ENCODE measurements around the gene B3GALT5. TPM values are rescaled to one million over a fixed set of nuclear protein-coding genes. Genes with fewer than 3 reads are reported as not detected.

B3GALT5 gene
- total RNA-seq, 1 donor = 0.18 TPM

DNA sequence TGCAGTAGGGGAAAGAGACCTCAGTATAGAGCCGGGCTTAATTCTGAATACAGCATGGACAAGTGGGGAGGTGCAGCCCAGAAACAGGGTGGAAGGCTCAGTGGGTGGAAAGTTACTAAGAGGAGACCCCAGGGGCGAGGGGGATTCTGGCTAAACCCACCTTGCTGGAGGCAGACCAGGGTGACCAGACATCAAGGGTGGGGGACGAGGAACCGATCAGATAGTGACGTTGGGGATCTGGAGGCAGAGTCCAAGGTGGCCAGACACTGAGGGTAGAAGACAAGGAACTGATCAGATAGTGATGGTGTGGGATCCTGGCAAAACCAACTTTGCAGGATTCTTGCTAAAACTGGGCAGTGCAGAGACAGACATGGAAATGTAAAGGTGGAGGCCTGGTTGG lies 36.8 kb downstream of the B3GALT5 start:
- H3K4me3 ChIP-seq (ENCODE audit: low read depth, low read length) = no peak overlapping the region
- no peak for DNase-seq (ENCODE audit: low read depth)
- TF ChIP-seq, protein P1, sequence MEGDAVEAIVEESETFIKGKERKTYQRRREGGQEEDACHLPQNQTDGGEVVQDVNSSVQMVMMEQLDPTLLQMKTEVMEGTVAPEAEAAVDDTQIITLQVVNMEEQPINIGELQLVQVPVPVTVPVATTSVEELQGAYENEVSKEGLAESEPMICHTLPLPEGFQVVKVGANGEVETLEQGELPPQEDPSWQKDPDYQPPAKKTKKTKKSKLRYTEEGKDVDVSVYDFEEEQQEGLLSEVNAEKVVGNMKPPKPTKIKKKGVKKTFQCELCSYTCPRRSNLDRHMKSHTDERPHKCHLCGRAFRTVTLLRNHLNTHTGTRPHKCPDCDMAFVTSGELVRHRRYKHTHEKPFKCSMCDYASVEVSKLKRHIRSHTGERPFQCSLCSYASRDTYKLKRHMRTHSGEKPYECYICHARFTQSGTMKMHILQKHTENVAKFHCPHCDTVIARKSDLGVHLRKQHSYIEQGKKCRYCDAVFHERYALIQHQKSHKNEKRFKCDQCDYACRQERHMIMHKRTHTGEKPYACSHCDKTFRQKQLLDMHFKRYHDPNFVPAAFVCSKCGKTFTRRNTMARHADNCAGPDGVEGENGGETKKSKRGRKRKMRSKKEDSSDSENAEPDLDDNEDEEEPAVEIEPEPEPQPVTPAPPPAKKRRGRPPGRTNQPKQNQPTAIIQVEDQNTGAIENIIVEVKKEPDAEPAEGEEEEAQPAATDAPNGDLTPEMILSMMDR (IDR thresholded peaks at IDR 0.05; ENCODE audit: insufficient read depth, low read length) = no peak

DNA sequence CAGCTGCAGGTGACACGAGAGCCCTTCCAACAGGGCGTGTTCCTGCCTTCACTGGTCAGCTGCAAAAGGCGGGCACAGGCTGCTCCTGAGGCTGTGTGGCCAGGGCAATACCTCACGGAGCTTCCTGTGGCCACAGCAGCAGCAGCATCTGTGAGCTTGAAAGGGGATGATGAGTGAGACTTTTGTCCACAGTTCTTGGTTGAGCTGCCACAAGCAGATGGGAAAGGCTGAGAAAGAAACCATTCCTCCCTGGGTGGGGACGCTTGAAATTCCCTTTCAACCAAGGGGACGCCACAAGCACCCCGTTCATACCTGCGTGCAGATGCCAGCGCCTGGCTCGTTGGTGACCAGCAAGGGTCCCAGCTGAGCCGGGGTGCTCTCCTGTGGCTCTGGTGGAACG lies 37.6 kb downstream of the B3GALT5 start:
- TF ChIP-seq, protein P1 (IDR thresholded peaks at IDR 0.05; ENCODE audit: insufficient read depth, low read length) = no peak
- no peak for DNase-seq (ENCODE audit: low read depth)

DNA sequence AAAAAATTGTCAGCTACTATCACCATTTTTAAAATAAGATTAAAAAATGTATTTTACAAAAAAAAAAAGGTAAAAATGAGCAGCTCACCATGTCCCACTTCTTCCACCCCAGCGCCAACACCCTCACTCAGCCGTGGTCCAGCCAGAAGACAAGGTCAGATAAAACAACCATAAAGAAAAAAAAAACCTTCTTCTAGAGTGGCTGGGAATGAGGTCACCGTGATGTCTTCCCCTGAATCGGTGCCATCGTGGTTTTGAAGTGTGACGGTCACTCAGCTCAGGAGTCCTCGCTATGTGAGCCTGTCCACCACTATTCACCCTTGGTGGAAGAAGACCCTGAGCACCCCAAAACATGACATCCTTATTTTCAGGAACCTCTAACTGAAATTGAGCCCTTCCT lies 38.1 kb downstream of the B3GALT5 start:
- no peak overlapping the region for H3K4me3 ChIP-seq (ENCODE audit: low read depth, low read length)
- no peak for DNase-seq (ENCODE audit: low read depth)
- TF ChIP-seq, protein P1 (IDR thresholded peaks at IDR 0.05; ENCODE audit: insufficient read depth, low read length) = no peak

More for the DNA sequence above, 37.6 kb downstream of the B3GALT5 start:
- no peak overlapping the region for H3K4me3 ChIP-seq (ENCODE audit: low read depth, low read length)

DNA sequence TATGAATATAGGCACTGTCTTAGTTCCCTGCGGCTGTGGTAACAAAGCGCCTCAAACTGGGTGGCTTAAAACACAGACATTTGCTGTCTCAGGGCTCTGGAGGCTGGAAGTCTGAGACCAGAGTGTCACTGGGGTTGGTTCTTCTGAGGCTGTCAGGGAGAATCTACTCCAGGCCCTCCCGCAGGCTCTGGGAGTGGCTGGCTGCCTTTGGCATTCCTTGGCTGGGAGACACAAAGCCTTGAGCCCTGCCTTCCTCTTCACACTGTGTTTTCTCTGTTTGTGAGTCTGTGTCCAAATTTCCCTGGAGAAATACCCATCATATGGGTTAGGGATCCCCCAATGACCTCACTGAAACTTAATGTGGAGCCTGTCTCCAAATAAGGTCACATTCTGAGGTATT lies 38.5 kb downstream of the B3GALT5 start:
- no peak for DNase-seq (ENCODE audit: low read depth)
- TF ChIP-seq, protein P1 (IDR thresholded peaks at IDR 0.05; ENCODE audit: insufficient read depth, low read length) = no peak
- H3K4me3 ChIP-seq (ENCODE audit: low read depth, low read length) = no peak overlapping the region

DNA sequence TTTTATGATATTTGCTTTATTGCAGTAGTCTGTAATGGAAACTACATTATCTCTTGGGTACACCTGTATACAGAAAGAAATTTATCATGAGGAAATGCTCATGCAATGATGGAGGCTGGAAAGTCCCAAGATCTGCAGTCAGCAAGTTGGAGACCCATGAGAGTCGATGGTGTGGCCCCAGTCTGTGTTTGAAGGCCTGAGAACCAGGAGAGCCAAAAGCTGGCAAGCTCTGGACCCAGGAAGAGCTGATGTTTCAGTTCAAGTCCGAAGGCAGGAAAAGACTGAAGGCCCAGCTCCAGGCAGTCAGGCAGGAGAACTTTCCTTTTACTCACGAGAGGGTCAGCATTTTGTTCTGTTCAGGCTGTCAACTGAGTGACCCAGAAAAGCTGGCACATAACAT lies 42.2 kb downstream of the B3GALT5 start:
- no peak for DNase-seq (ENCODE audit: low read depth)
- H3K4me3 ChIP-seq (ENCODE audit: low read depth, low read length) = no peak overlapping the region
- TF ChIP-seq, protein P1 (IDR thresholded peaks at IDR 0.05; ENCODE audit: insufficient read depth, low read length) = no peak

DNA sequence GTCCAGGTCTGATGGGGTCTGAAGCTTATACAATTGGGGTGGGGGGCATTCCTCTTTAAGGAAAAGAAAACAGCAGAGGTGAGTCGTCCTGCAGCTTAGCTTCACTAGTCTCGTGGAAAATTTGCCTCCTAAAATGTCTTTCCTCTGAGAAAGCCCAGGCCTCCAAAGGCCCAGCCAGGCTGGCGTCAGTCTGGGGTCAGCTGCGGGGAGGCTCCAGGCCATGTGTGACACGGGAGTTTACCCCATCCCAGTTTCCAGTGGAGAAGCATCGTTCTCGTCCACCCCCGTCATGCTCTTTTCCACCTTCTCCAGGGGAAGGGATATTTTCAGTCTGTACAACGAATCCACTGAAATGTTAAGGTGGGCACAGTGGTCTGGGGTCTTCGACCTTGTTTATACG lies 42.8 kb downstream of the B3GALT5 start:
- TF ChIP-seq, protein P1 (IDR thresholded peaks at IDR 0.05; ENCODE audit: insufficient read depth, low read length) = no peak

DNA sequence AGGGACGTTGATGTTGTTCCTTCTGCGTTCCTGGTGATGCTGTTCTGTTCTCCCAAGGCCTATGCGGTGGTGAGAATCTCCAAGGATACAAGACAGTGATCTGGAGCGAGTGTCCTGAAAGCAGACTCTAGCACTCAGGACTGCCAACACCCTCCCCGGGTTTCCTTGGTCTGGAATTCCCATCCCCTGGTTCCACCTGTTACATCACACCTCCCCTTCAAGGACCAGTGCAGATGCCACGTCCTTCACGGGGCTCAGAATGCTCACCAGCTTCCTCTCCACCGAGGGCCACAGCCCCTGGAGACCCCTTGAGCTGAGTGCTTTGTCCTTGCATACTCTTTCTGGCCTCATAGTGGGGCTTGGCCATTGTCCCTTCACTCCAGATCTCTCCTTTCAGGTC lies 43.5 kb downstream of the B3GALT5 start:
- TF ChIP-seq, protein P1 (IDR thresholded peaks at IDR 0.05; ENCODE audit: insufficient read depth, low read length) = no peak
- DNase-seq (ENCODE audit: low read depth) = no peak
- H3K4me3 ChIP-seq (ENCODE audit: low read depth, low read length) = no peak overlapping the region

More for the DNA sequence above, 42.8 kb downstream of the B3GALT5 start:
- H3K4me3 ChIP-seq (ENCODE audit: low read depth, low read length) = no peak overlapping the region
- no peak for DNase-seq (ENCODE audit: low read depth)

All from fibroblast of the aortic adventitia (primary cell).